H1 (cell line): Measurements from ENCODE around the gene RFTN2. TPM values are rescaled to one million over a fixed set of nuclear protein-coding genes. Genes with fewer than 3 reads are reported as not detected.

ENCODE experiments used
- CTCF ChIA-PET: fragments of 300-600 bp; sonication (Branson Sonifier 250); formaldehyde crosslinking; loops from one replicate; lab custom pipeline; 2021; ENCODE audit not compliant: partially characterized antibody; lab: Charles Lee
- POLR2A ChIA-PET: fragments of 300-600 bp; sonication (Branson Sonifier 250); formaldehyde crosslinking; loops from one replicate; lab custom pipeline; 2021; ENCODE audit warnings: inconsistent platforms; ENCODE audit not compliant: partially characterized antibody; lab: Charles Lee
- DNase-seq, 2 experiments: peaks; one replicate each; pipeline versions ENCODE4 v3.0.0 to v3.0.0-alpha.2; 2010 to 2022; ENCODE audit warnings: low spot score in 2 of 2, low read depth in 1 of 2, mixed read lengths in 1 of 2
- FAIRE-seq: peaks from 2 replicates; lab custom pipeline; 2011; peaks lifted over from hg19 to GRCh38; lab: Jason Lieb, UNC
- H2AFZ ChIP-seq: 2 replicates; pipeline ENCODE4 v1.8.1; 2012; ENCODE audit warnings: low read length, inconsistent platforms
- H2AK5ac ChIP-seq: 2 replicates; pipeline ENCODE4 v1.6.1; 2013; ENCODE audit warnings: low read depth, low read length
- H2BK120ac ChIP-seq: replicated peaks from 2 replicates; pipeline ENCODE3; 2013; ENCODE audit warnings: low read depth, low read length, inconsistent platforms
- H2BK12ac ChIP-seq: 2 replicates; pipeline ENCODE4 v1.6.1; 2013; ENCODE audit warnings: low read depth, low read length
- H2BK15ac ChIP-seq: 2 replicates; pipeline ENCODE4 v1.6.1; 2013; ENCODE audit warnings: low read length
- H2BK20ac ChIP-seq: 2 replicates; pipeline ENCODE4 v1.6.1; 2013; ENCODE audit warnings: low read length
- H2BK5ac ChIP-seq: 2 replicates; pipeline ENCODE4 v1.6.1; 2013; ENCODE audit warnings: low read depth, low read length
- H3K14ac ChIP-seq: 2 replicates; pipeline ENCODE4 v1.6.1; 2013; ENCODE audit warnings: inconsistent platforms; ENCODE audit not compliant: insufficient read length
- H3K18ac ChIP-seq: 2 replicates; pipeline ENCODE4 v1.6.1; 2013; ENCODE audit warnings: low read length; ENCODE audit errors: extremely low read depth
- H3K23ac ChIP-seq: 2 replicates; pipeline ENCODE4 v1.6.1; 2013; ENCODE audit warnings: inconsistent platforms; ENCODE audit not compliant: insufficient read length
- H3K23me2 ChIP-seq: 2 replicates; pipeline ENCODE4 v1.6.1; 2013; ENCODE audit warnings: low read depth, low read length
- H3K27ac ChIP-seq: 2 replicates; pipeline ENCODE4 v1.6.1; 2011; ENCODE audit warnings: low read depth, low read length, inconsistent platforms
- H3K27me3 ChIP-seq, 4 experiments: replicated peaks in 1 of 4; 1 replicate in 1 of 4; 2 replicates in 3 of 4; pipeline versions ENCODE4 v1.6.1 to v1.8.1; 2011 to 2013; ENCODE audit warnings: low read length in 3 of 4, mild to moderate bottlenecking in 3 of 4, inconsistent platforms in 2 of 4, mixed read lengths in 2 of 4, moderate library complexity in 1 of 4; ENCODE audit not compliant: control insufficient read depth in 3 of 4, insufficient read depth in 3 of 4; ENCODE audit errors: extremely low read depth in 1 of 4
- H3K36me3 ChIP-seq, 4 experiments: 2 replicates each; pipeline versions ENCODE4 v1.6.1 to v1.8.1; 2011 to 2013; ENCODE audit warnings: mild to moderate bottlenecking in 4 of 4, low read length in 3 of 4, moderate library complexity in 2 of 4, control low read depth in 1 of 4, inconsistent platforms in 1 of 4; ENCODE audit not compliant: insufficient read depth in 4 of 4, control insufficient read depth in 2 of 4
- H3K4ac ChIP-seq: replicated peaks from 2 replicates; pipeline ENCODE3; 2013; ENCODE audit warnings: low read length, low read depth, mixed read lengths, inconsistent platforms; ENCODE audit not compliant: insufficient read length
- H3K4me1 ChIP-seq, 4 experiments: replicated peaks in 1 of 4; 1 replicate in 1 of 4; 2 replicates in 3 of 4; pipeline versions ENCODE4 v1.6.1 to v1.8.1; 2011 to 2013; ENCODE audit warnings: low read length in 3 of 4, inconsistent platforms in 2 of 4, mixed read lengths in 1 of 4; ENCODE audit not compliant: insufficient read depth in 4 of 4, control insufficient read depth in 3 of 4
- H3K4me2 ChIP-seq, 2 experiments: 2 replicates each; pipeline versions ENCODE4 v1.6.1 to v1.8.1; 2011 to 2013; ENCODE audit warnings: low read depth in 2 of 2, low read length in 2 of 2, control low read depth in 1 of 2, inconsistent platforms in 1 of 2, mild to moderate bottlenecking in 1 of 2; ENCODE audit not compliant: insufficient read depth in 1 of 2
- H3K4me3 ChIP-seq, 4 experiments: fragments of 200-600, 300-600 bp in 1 of 4; sonication (generic), shearing (Covaris generic), sonication (Bioruptor Twin) in 1 of 4; 2 replicates each; pipeline versions ENCODE4 v1.5.1 to v1.8.1; 2011 to 2016; ENCODE audit warnings: low read length in 4 of 4, low read depth in 3 of 4, control low read depth in 2 of 4, inconsistent platforms in 2 of 4, mild to moderate bottlenecking in 2 of 4, mixed read lengths in 1 of 4, moderate library complexity in 1 of 4; ENCODE audit not compliant: insufficient read depth in 2 of 4; ENCODE audit errors: extremely low read depth in 1 of 4
- H3K56ac ChIP-seq: replicated peaks from 2 replicates; pipeline ENCODE3; 2013; ENCODE audit warnings: low read depth, mild to moderate bottlenecking, mixed read lengths, low read length, inconsistent platforms; ENCODE audit not compliant: insufficient read length
- H3K79me1 ChIP-seq: 2 replicates; pipeline ENCODE4 v1.6.1; 2013; ENCODE audit warnings: low read depth, low read length, control low read depth
- H3K79me2 ChIP-seq, 2 experiments: 2 replicates each; pipeline versions ENCODE4 v1.6.1 to v1.8.1; 2012 to 2013; ENCODE audit warnings: low read length in 2 of 2, mild to moderate bottlenecking in 2 of 2, inconsistent platforms in 1 of 2; ENCODE audit not compliant: insufficient read depth in 2 of 2, control insufficient read depth in 1 of 2
- H3K9ac ChIP-seq, 4 experiments: replicated peaks in 1 of 4; 1 replicate in 1 of 4; 2 replicates in 3 of 4; pipeline versions ENCODE4 v1.6.1 to v1.8.1; 2011 to 2013; ENCODE audit warnings: low read depth in 3 of 4, low read length in 3 of 4, control low read depth in 2 of 4, mild to moderate bottlenecking in 2 of 4, moderate library complexity in 2 of 4, inconsistent platforms in 1 of 4; ENCODE audit errors: extremely low read depth in 1 of 4
- H3K9me3 ChIP-seq, 2 experiments: 2 replicates each; pipeline versions ENCODE4 v1.6.1 to v1.8.1; 2012 to 2013; ENCODE audit warnings: mild to moderate bottlenecking in 2 of 2, moderate library complexity in 2 of 2, control low read depth in 1 of 2, inconsistent platforms in 1 of 2, low read depth in 1 of 2, low read length in 1 of 2, mixed read lengths in 1 of 2; ENCODE audit not compliant: insufficient read depth in 2 of 2
- H4K20me1 ChIP-seq, 2 experiments: replicated peaks in 1 of 2; 2 replicates each; pipeline versions ENCODE3 to v1.8.1; 2011 to 2013; ENCODE audit warnings: inconsistent platforms in 2 of 2, low read length in 2 of 2, mild to moderate bottlenecking in 1 of 2; ENCODE audit not compliant: insufficient read depth in 2 of 2, control insufficient read depth in 1 of 2
- H4K5ac ChIP-seq: 2 replicates; pipeline ENCODE4 v1.6.1; 2013; ENCODE audit warnings: low read length, low read depth, mixed read lengths, inconsistent platforms; ENCODE audit not compliant: insufficient read length
- H4K8ac ChIP-seq: 2 replicates; pipeline ENCODE4 v1.8.0; 2013; ENCODE audit warnings: mild to moderate bottlenecking, moderate library complexity, low read length, inconsistent platforms; ENCODE audit not compliant: insufficient read depth; ENCODE audit errors: extremely low read depth
- H4K91ac ChIP-seq: replicated peaks from 2 replicates; pipeline ENCODE3; 2013; ENCODE audit warnings: low read length, mixed read lengths, inconsistent platforms; ENCODE audit not compliant: insufficient read length
- WGBS, 2 experiments: shearing (Covaris generic) in 1 of 2; methylation state at CpG; one replicate each; pipeline versions ENCODE4 v1.1.6 to v1.1.7; 2013 to 2015; ENCODE audit warnings: low lambda C conversion rate in 2 of 2, mixed read lengths in 2 of 2, inconsistent platforms in 1 of 2, low coverage in 1 of 2, missing lambda C conversion rate in 1 of 2; ENCODE audit not compliant: insufficient replicate concordance in 2 of 2, insufficient coverage in 1 of 2, insufficient read length in 1 of 2; ENCODE audit errors: extremely low coverage in 1 of 2, missing lambda C conversion rate in 1 of 2; 5-methylcytosine and 5-hydroxymethylcytosine counted together
- polyA plus RNA-seq, 7 experiments: library from polyadenylated mRNA; depleted of rRNA in 3 of 7; stranded (reverse) in 5 of 7; unstranded in 2 of 7; fragments of >200 nt in 5 of 7; fragments of 200-250 nt in 2 of 7; gene quantifications; 1 replicate in 5 of 7; 2 replicates in 1 of 7; 4 replicates in 1 of 7; pipeline versions ENCODE4 v1.2.1 to v1.2.3, GENCODE V29; 2011 to 2013; ENCODE audit warnings: missing spikeins in 2 of 7, mixed read lengths in 2 of 7
- total RNA-seq: library from RNA; stranded (reverse); fragmentation: NEBNext Ultra II Directional; extraction: Animal tissue kit (Norgen Biotek cat#: 25700); gene quantifications from 2 replicates; pipeline ENCODE4 v1.2.1, GENCODE V29; 2021

The RFTN2 gene
- total and polyA plus RNA-seq, 2 of the 8 experiments (the other 6 are each of a cell fraction or from before 2014, with no cell fraction given): 2.3 to 2.4 TPM

DNA sequence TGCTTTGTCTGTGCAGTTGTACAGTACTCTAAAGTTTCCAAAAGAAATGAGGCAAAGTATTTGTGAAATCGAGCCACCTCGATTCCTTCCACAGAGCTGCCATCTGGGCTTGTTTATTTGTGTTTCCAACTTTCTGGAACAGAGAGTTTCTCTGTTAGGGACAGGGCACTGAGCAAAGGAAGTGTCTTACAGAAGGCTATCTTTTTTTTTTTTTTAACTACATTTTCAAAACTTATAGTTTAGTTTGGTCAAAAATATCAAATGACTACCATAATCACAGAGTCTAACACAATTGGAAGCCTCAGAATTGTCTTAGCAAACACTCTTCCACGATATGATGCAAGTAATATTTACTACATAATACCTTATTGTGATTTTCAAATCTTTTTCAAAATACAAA is 796 bp downstream of the RFTN2 start:
- H2AFZ ChIP-seq: no peak overlapping the region
- ChIA-PET POLR2A (interaction anchor here (2.0 kb wide), 1 partner anchor 175 kb away, joined by 5 read pairs; the partner anchor contains the start of genes HSPD1 and HSPE1), CTCF (interaction anchor here (0.5 to 0.6 kb wide), 3 partner anchors 12 to 108 kb away, joined by 3 read pairs; no protein-coding TSS in a partner anchor)

More for the DNA sequence above, 796 bp downstream of the RFTN2 start:
- no peak for DNase-seq
- H4K20me1 ChIP-seq: no peaks in the 10 kb centered on the region
- H3K14ac ChIP-seq: no peak overlapping the region
- H4K8ac ChIP-seq: no peak overlapping the region
- H3K23ac ChIP-seq: no peak overlapping the region
- H3K79me2 ChIP-seq: no peaks in the 10 kb centered on the region
- no peaks in the 10 kb centered on the region for H3K36me3 ChIP-seq
- no peak overlapping the region for H3K9ac ChIP-seq
- no peak overlapping the region for H2BK5ac ChIP-seq
- no peak overlapping the region for H2BK20ac ChIP-seq
- no peak overlapping the region for H2BK12ac ChIP-seq
- 70% methylated on average over 3 of the region's 3 CpGs; no CpG with 5 or more reads in 1 of the 2 experiments for WGBS, 2 experiments
- no peak overlapping the region for H4K5ac ChIP-seq
- H3K18ac ChIP-seq: no peak overlapping the region; the same call in 1 of the 2 replicates
- H3K4me1 ChIP-seq: peaks cover 0 to 9% (median 5%) of the 10 kb centered on the region in 4 experiments; a peak in 5 of 7 replicates
- peak overlapping the region in 1 of 4 experiments; percentile 56; a peak in 2 of 8 replicates for H3K4me3 ChIP-seq
- no peak overlapping the region for H2BK15ac ChIP-seq
- no peak overlapping the region for H2AK5ac ChIP-seq
- no peaks in the 10 kb centered on the region for H3K79me1 ChIP-seq
- H3K27ac ChIP-seq: no peak overlapping the region
- H4K91ac ChIP-seq: no peak overlapping the region
- 0 out of 4 replicates have a peak overlapping the region, but pooled peaks have one; percentile 8 to 23 for H3K4me2 ChIP-seq
- no peaks in the 10 kb centered on the region for H3K23me2 ChIP-seq
- H3K27me3 ChIP-seq: no peaks in the 10 kb centered on the region
- FAIRE-seq: no peak
- H2BK120ac ChIP-seq: no peak overlapping the region
- H3K9me3 ChIP-seq: no peaks in the 10 kb centered on the region
- no peak overlapping the region for H3K56ac ChIP-seq
- H3K4ac ChIP-seq: no peak overlapping the region
